AG08396 (cell line): ENCODE results near the gene CNTN3.
A peak's percentile ranks its signal among the peaks of the same experiment; 100 is the strongest.

Source experiments
- DNase-seq: peaks from one replicate; pipeline ENCODE4 v3.0.0; 2012; ENCODE audit warnings: low spot score, mixed read lengths

CNTN3 gene

GRCh38 chr3:74607803-74608202 is 6.7 kb downstream of the CNTN3 start:
- DNase-seq = no peak

- DNase-seq = no peak
Measured at GRCh38 chr3:74606996-74607395, 7.5 kb downstream of the CNTN3 start.

- DNase-seq = no peak
Measured at GRCh38 chr3:74605437-74605836, 9.0 kb downstream of the CNTN3 start.

GRCh38 chr3:74603292-74603691 is 11.2 kb downstream of the CNTN3 start:
- no peak for DNase-seq

GRCh38 chr3:74602471-74602870 is 12.0 kb downstream of the CNTN3 start:
- no peak for DNase-seq

GRCh38 chr3:74601793-74602192 is 12.7 kb downstream of the CNTN3 start:
- DNase-seq = no peak

GRCh38 chr3:74599564-74599963 is 14.9 kb downstream of the CNTN3 start:
- DNase-seq = peak; percentile 16

GRCh38 chr3:74593152-74593551 is 21.3 kb downstream of the CNTN3 start:
- DNase-seq = no peak

- no peak for DNase-seq
Measured at GRCh38 chr3:74592359-74592758, 22.1 kb downstream of the CNTN3 start.

GRCh38 chr3:74591946-74592345 is 22.5 kb downstream of the CNTN3 start:
- DNase-seq = no peak

- no peak for DNase-seq
Measured at GRCh38 chr3:74591342-74591741, 23.1 kb downstream of the CNTN3 start.

- no peak for DNase-seq
Measured at GRCh38 chr3:74590620-74591262, 23.7 kb downstream of the CNTN3 start.

GRCh38 chr3:74584782-74585181 is 29.7 kb downstream of the CNTN3 start:
- no peak for DNase-seq

- no peak for DNase-seq
Measured at GRCh38 chr3:74582982-74583381, 31.5 kb downstream of the CNTN3 start.

GRCh38 chr3:74575857-74576256 is 38.6 kb downstream of the CNTN3 start:
- no peak for DNase-seq

- DNase-seq = no peak
Measured at GRCh38 chr3:74571118-74571517, 43.3 kb downstream of the CNTN3 start.
